ENCODE data around the gene UGT1A6. TPM values are rescaled to one million over a fixed set of nuclear protein-coding genes. Genes with fewer than 3 reads are reported as not detected.

Gene UGT1A6
- total RNA-seq, 1 donor from 2014 or later, result 1.9 TPM

DNA sequence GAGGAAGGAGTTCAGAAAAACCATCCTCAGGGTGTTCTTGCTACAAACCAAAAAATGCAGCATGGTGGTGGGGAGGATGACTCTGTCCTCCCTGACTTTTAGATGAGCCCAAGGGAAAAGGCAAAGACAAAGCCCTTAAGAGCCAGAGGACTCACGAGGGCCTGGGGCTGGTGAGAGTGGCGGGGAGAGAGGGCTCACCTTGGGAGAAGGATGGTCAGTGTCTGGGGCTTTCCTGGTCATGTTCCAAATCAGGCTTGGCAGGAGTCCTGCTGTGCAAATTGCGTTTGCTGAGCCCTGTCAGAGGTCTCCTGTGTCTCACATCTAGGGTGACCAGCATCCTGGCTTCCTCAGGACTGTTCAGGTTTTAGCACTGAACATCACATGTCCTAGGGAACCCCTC is 72.1 kb downstream of the UGT1A6 start:
- Mint-ChIP-seq H3K4me3 (no peak overlapping the region), H3K4me1 (ENCODE audit: unreplicated experiment) (no peaks in the 10 kb centered on the region), H3K36me3 (no peaks in the 10 kb centered on the region), H3K27ac (no peak overlapping the region), H3K27me3 (peaks cover 27% of the 10 kb centered on the region), H3K9me3 (no peaks in the 10 kb centered on the region)
- TF ChIP-seq, protein P1, sequence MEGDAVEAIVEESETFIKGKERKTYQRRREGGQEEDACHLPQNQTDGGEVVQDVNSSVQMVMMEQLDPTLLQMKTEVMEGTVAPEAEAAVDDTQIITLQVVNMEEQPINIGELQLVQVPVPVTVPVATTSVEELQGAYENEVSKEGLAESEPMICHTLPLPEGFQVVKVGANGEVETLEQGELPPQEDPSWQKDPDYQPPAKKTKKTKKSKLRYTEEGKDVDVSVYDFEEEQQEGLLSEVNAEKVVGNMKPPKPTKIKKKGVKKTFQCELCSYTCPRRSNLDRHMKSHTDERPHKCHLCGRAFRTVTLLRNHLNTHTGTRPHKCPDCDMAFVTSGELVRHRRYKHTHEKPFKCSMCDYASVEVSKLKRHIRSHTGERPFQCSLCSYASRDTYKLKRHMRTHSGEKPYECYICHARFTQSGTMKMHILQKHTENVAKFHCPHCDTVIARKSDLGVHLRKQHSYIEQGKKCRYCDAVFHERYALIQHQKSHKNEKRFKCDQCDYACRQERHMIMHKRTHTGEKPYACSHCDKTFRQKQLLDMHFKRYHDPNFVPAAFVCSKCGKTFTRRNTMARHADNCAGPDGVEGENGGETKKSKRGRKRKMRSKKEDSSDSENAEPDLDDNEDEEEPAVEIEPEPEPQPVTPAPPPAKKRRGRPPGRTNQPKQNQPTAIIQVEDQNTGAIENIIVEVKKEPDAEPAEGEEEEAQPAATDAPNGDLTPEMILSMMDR (conservative IDR thresholded peaks at IDR 0.05), result no peak
- DNase-seq (ENCODE audit: extremely low spot score, unreplicated experiment), result no peak

GRCh38 chr2:233766416-233766815 is 73.7 kb downstream of the UGT1A6 start:
- Mint-ChIP-seq H3K4me1 (ENCODE audit: unreplicated experiment) (no peaks in the 10 kb centered on the region), H3K4me3 (no peak overlapping the region), H3K27me3 (peaks cover 33% of the 10 kb centered on the region)

GRCh38 chr2:233768076-233768475 is 75.4 kb downstream of the UGT1A6 start:
- no peak overlapping the region for H3K27ac Mint-ChIP-seq
- H3K4me3 Mint-ChIP-seq, result no peak overlapping the region
- no peaks in the 10 kb centered on the region for H3K9me3 Mint-ChIP-seq
- H3K27me3 Mint-ChIP-seq, result peaks cover 33% of the 10 kb centered on the region
- TF ChIP-seq, protein P1 (conservative IDR thresholded peaks at IDR 0.05), result no peak
- no peak for DNase-seq (ENCODE audit: extremely low spot score, unreplicated experiment)
- H3K4me1 Mint-ChIP-seq (ENCODE audit: unreplicated experiment), result no peaks in the 10 kb centered on the region
- H3K36me3 Mint-ChIP-seq, result no peaks in the 10 kb centered on the region

More at GRCh38 chr2:233766416-233766815, 73.7 kb downstream of the UGT1A6 start:
- TF ChIP-seq, protein P1 (conservative IDR thresholded peaks at IDR 0.05), result no peak
- Mint-ChIP-seq H3K27ac (no peak overlapping the region), H3K9me3 (no peaks in the 10 kb centered on the region), H3K36me3 (no peaks in the 10 kb centered on the region)
- DNase-seq (ENCODE audit: extremely low spot score, unreplicated experiment), result no peak

GRCh38 chr2:233769260-233769659 is 76.6 kb downstream of the UGT1A6 start:
- no peaks in the 10 kb centered on the region for H3K4me1 Mint-ChIP-seq (ENCODE audit: unreplicated experiment)
- no peaks in the 10 kb centered on the region for H3K9me3 Mint-ChIP-seq
- no peaks in the 10 kb centered on the region for H3K36me3 Mint-ChIP-seq
- H3K27ac Mint-ChIP-seq, result no peak overlapping the region
- H3K4me3 Mint-ChIP-seq, result no peak overlapping the region
- TF ChIP-seq, protein P1 (conservative IDR thresholded peaks at IDR 0.05), result no peak
- DNase-seq (ENCODE audit: extremely low spot score, unreplicated experiment), result no peak
- H3K27me3 Mint-ChIP-seq, result peaks cover 23% of the 10 kb centered on the region

DNA sequence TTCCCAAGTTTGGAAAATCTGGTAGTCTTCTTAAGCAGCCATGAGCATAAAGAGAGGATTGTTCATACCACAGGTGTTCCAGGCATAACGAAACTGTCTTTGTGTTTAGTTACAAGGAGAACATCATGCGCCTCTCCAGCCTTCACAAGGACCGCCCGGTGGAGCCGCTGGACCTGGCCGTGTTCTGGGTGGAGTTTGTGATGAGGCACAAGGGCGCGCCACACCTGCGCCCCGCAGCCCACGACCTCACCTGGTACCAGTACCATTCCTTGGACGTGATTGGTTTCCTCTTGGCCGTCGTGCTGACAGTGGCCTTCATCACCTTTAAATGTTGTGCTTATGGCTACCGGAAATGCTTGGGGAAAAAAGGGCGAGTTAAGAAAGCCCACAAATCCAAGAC is 79.5 kb downstream of the UGT1A6 start:
- no peak overlapping the region for H3K4me3 Mint-ChIP-seq
- no peaks in the 10 kb centered on the region for H3K4me1 Mint-ChIP-seq (ENCODE audit: unreplicated experiment)
- DNase-seq (ENCODE audit: extremely low spot score, unreplicated experiment), result no peak
- peaks cover 14% of the 10 kb centered on the region for H3K27me3 Mint-ChIP-seq
- no peak overlapping the region for H3K27ac Mint-ChIP-seq
- H3K9me3 Mint-ChIP-seq, result peaks cover 3% of the 10 kb centered on the region
- TF ChIP-seq, protein P1 (conservative IDR thresholded peaks at IDR 0.05), result no peak
- H3K36me3 Mint-ChIP-seq, result no peaks in the 10 kb centered on the region

- no peak overlapping the region for H3K4me3 Mint-ChIP-seq
- no peaks in the 10 kb centered on the region for H3K36me3 Mint-ChIP-seq
- no peak for DNase-seq (ENCODE audit: extremely low spot score, unreplicated experiment)
- TF ChIP-seq, protein P1 (conservative IDR thresholded peaks at IDR 0.05), result no peak
- H3K4me1 Mint-ChIP-seq (ENCODE audit: unreplicated experiment), result no peaks in the 10 kb centered on the region
- peaks cover 18% of the 10 kb centered on the region for H3K27me3 Mint-ChIP-seq
- peaks cover 3% of the 10 kb centered on the region for H3K9me3 Mint-ChIP-seq
- H3K27ac Mint-ChIP-seq, result no peak overlapping the region
Observed at GRCh38 chr2:233772583-233772982, 79.9 kb downstream of the UGT1A6 start.
